Stimulated activated naive CD8-positive, alpha-beta T cell treated with anti-CD3 and anti-CD28 coated beads, Interleukin-15, amount 100 ng/mL, for 72 hours (primary cell): ENCODE data around the gene SLC41A1.
"Not testable (repeated sequence)": the region's sequence is repeated elsewhere in the genome, so short reads cannot be mapped to it uniquely, and the experiment has no call there.

ENCODE experiments used
- ATAC-seq: fragments of 150-1000 bp; cut with Tn5 transposase; 2 replicates; pipeline ENCODE4 v1.10.0; 2021; ENCODE audit warnings: mild to moderate bottlenecking, moderate library complexity
- DNase-seq, 2 donors: peaks; one replicate each; pipeline ENCODE4 v3.0.0; 2021 to 2022
- H3K27ac Mint-ChIP-seq, 2 donors: one replicate each; pipeline ENCODE4 v1.8.0; 2022; ENCODE audit warnings: mild to moderate bottlenecking in 2 of 2, mixed read lengths in 2 of 2, moderate library complexity in 2 of 2
- H3K27me3 Mint-ChIP-seq: one replicate; pipeline ENCODE4 v1.8.0; 2022; ENCODE audit warnings: mixed read lengths
- H3K4me1 Mint-ChIP-seq: one replicate; pipeline ENCODE4 v1.8.0; 2022; ENCODE audit warnings: mild to moderate bottlenecking, mixed read lengths
- H3K4me3 Mint-ChIP-seq, 2 donors: one replicate each; pipeline ENCODE4 v1.8.0; 2022; ENCODE audit warnings: mild to moderate bottlenecking in 2 of 2, mixed read lengths in 2 of 2, moderate library complexity in 1 of 2
- H3K9me3 Mint-ChIP-seq, 2 donors: one replicate each; pipeline ENCODE4 v1.8.0; 2022; ENCODE audit warnings: mixed read lengths in 2 of 2

The SLC41A1 gene

DNA sequence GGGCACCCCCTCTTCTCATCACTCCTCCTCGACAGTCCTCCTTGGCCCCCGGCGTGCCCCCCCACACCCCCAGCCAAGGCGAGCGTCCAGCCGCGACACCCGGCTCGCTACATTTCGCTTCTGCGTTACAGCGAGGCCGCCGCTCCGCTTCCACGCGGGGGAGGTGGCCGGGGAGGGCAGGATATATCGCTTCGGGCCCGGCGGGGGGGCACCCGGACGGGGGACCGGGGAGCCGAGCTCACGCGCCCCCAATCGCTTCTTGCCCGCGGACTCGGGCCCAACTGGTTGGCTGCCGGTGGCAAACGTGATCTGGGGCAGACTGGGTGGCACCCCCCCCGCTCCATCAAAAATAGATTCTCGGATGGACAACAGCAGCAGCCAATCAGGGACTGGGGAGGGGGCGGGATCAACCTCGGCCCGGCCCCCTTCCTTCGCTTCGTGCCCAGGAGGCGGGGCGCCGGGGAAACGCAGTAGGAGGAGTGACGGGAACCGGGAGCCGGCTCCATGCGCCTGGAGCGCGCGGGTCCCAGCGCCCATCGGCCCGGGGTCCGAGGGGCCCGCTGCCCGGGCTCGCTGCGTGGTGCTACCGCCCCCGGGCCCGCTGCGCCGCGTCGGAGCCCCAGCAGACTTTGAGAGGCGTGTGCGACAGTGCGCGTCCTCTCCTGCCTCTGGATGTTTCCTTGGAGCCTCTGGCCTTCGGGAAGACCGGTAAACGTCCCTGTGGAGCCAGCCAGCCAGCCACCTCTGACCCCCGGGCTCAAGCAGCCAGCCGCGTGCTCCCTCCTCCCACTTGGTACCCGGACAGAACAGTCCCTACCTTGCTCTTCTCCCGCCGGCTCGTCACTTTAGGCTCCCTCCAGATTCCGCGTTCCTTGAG lies at the start of gene SLC41A1:
Gene SLC41A1, minus strand, starts transcription at position 321 of the 877 bp plus-strand sequence. CDS start 2,757 bp downstream, outside the sequence.
- peak; percentile 94 for ATAC-seq
- Mint-ChIP-seq H3K27me3 (no peaks in the 10 kb centered on the region), H3K4me3 (peak within 1 kb of the TSS; percentile 93 to 98), H3K9me3 (no peaks in the 10 kb centered on the region), H3K27ac (peak within 1 kb of the TSS; percentile 83 to 91), H3K4me1 (peaks cover 61% of the 10 kb centered on the region)
- DNase-seq = peak; percentile 83 to 89

- DNase-seq (no peak), ATAC-seq (no peak)
- Mint-ChIP-seq H3K9me3 (peaks cover 3 to 6% of the 10 kb centered on the region in 2 donors), H3K4me1 (peaks cover 5% of the 10 kb centered on the region), H3K27ac (no peak overlapping the region), H3K4me3 (no peak overlapping the region), H3K27me3 (no peaks in the 10 kb centered on the region)
Measured at GRCh38 chr1:205861540-205861939, 48.5 kb upstream of the SLC41A1 start.

GRCh38 chr1:205858141-205858961 lies 45.4 kb upstream of the SLC41A1 start:
- H3K4me3 Mint-ChIP-seq = peak overlapping the region in 1 of 2 donors; percentile 4

DNA sequence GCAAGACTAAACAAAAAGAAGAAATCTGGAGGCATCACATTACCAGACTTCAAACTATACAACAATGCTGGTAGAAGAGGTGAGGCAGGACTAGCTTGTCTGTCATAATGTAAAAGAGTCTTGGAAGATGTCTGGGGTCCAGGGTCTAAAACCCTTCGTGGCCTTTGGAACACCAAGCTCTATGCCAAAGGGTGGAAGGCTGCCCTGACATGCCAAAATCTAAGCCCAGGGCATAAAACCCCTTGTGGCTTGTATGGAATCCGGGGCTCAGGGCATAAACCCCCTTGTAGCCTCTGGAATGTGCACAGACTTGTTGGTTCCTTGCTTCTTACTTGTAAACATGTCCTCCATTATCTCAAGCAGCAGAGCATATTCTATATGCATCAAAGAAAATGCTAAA lies 44.5 kb upstream of the SLC41A1 start:
- ATAC-seq, H3K27me3 Mint-ChIP-seq, DNase-seq, H3K4me1 Mint-ChIP-seq, H3K27ac Mint-ChIP-seq, H3K4me3 Mint-ChIP-seq: not testable (repeated sequence)
- peaks cover 12 to 18% of the 10 kb centered on the region in 2 donors for H3K9me3 Mint-ChIP-seq

More at GRCh38 chr1:205858141-205858961, 45.4 kb upstream of the SLC41A1 start:
- Mint-ChIP-seq H3K4me1 (peaks cover 5% of the 10 kb centered on the region), H3K9me3 (peaks cover 12 to 18% of the 10 kb centered on the region in 2 donors), H3K27ac (no peak overlapping the region), H3K27me3 (no peaks in the 10 kb centered on the region)
- DNase-seq (no peak), ATAC-seq (no peak)

GRCh38 chr1:205856433-205856832 lies 43.4 kb upstream of the SLC41A1 start:
- peaks cover 12 to 18% of the 10 kb centered on the region in 2 donors for H3K9me3 Mint-ChIP-seq
- DNase-seq = no peak
- no peak overlapping the region for H3K4me3 Mint-ChIP-seq
- no peak for ATAC-seq
- H3K4me1 Mint-ChIP-seq = peaks cover 5% of the 10 kb centered on the region
- H3K27me3 Mint-ChIP-seq = no peaks in the 10 kb centered on the region
- no peak overlapping the region for H3K27ac Mint-ChIP-seq

- Mint-ChIP-seq H3K4me3 (no peak overlapping the region), H3K4me1 (peaks cover 25% of the 10 kb centered on the region), H3K9me3 (peaks cover 11 to 18% of the 10 kb centered on the region in 2 donors), H3K27ac (no peak overlapping the region), H3K27me3 (no peaks in the 10 kb centered on the region)
- DNase-seq (no peak), ATAC-seq (no peak)
Measured at GRCh38 chr1:205852969-205853368, 40.0 kb upstream of the SLC41A1 start.

DNA sequence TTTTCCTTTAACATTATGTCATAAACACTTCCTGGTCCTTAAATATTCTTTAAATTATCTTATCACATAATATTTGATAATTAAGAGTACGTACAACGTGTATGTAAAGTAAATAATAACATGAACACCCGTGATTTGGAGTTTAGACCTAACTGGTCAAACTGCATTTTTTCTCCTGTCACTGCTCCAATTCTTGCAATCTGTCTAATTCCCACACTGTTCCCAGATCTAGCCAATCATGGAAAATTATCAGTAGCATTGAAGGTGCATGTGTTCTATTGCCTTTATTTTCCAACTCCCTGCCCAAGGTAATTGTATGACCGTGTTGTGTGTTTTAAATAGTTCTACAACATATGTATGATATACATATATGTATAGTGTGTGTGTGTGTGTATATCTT lies 39.0 kb upstream of the SLC41A1 start:
- no peak overlapping the region for H3K4me3 Mint-ChIP-seq
- DNase-seq (no peak), ATAC-seq (no peak)
- H3K9me3 Mint-ChIP-seq = peaks cover 8 to 17% of the 10 kb centered on the region in 2 donors
- peaks cover 29% of the 10 kb centered on the region for H3K4me1 Mint-ChIP-seq
- no peaks in the 10 kb centered on the region for H3K27me3 Mint-ChIP-seq
- no peak overlapping the region for H3K27ac Mint-ChIP-seq

DNA sequence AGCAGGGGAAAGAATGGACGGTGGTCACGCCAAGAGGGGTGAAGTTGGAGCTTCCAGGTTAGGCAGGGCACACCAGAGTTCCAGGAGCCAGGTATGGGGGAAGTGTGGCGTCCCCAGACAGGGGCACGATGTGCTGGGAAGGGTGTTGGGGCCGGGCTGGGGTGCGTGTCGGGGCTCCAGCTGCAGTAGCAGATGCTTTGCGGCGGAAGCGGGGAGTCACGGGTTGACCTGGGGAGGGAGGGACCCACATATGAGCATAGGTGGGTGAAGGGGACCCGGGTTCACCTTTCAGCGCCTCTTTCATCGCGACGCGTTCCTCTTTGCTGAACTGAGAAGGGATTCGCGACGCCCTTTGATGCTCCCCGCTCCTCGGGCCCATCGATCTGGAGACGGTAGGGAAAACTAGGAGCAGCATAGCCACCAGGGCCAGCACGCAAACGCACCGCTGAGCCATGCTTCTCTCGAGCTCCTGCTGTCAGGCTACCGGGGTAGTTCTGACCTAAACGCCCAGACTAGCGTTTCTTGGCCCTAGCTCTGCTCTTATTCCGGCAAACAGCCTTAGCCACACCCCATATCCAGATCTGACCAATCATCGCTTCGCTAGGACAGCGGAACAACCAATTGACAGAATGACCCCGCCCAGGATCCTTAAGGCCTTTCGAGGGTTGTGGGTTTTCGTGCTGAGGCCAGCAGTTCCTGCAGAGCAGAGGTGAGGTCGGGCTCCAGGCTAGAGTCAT lies 36.8 kb upstream of the SLC41A1 start, which contains the start of gene PM20D1:
Gene PM20D1, minus strand, starts transcription at position 514 of the 737 bp plus-strand sequence. Its CDS starts 60 bp downstream, at position 454.
- peak within 1 kb of the TSS; percentile 93 for H3K4me3 Mint-ChIP-seq
- H3K9me3 Mint-ChIP-seq = no peaks in the 10 kb centered on the region
- H3K27me3 Mint-ChIP-seq = no peaks in the 10 kb centered on the region
- peak; percentile 99 for ATAC-seq
- DNase-seq = peak; percentile 72 to 90
- H3K4me1 Mint-ChIP-seq = peaks cover 29% of the 10 kb centered on the region
- H3K27ac Mint-ChIP-seq = peak within 1 kb of the TSS; percentile 54 to 94

DNA sequence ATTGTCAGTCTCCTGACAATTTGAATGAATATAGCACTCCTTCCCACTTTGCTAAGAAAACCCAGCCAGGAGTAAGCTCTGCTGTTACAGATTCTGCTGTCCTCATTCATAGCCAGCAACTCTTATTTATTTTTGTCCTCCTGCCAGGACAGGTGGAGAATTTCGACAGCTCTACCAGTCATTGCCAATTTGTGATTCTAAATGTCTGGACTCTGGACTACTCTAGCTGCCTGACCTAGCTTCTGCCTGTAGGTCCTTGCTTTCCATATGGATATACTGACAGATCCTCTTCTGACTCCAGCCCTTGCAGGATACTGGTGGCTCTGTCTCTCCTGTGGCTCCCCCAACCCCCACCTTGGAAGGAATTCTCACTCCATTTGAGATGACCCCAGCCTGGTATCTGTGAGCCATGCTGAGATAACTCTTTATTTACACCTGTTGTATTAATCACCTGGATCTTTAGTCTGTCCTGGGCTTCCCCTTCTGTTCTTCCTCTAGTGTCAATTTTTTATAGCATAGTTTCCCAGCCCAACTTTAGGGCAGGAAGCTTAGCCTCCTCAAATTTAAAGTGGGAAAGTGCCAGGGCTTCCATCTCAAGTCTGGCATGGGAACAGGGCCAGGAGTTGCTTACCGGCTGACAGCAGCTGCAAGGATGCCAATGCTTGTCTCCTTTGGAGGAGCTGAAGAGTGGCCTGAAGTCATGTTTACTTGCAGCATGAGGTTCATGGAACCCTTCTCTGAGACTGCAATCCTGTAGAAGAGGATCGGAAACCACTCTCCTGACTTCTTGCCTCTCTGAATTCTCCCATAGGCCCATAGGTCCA lies 30.2 kb upstream of the SLC41A1 start:
- H3K27ac Mint-ChIP-seq = no peak overlapping the region

DNA sequence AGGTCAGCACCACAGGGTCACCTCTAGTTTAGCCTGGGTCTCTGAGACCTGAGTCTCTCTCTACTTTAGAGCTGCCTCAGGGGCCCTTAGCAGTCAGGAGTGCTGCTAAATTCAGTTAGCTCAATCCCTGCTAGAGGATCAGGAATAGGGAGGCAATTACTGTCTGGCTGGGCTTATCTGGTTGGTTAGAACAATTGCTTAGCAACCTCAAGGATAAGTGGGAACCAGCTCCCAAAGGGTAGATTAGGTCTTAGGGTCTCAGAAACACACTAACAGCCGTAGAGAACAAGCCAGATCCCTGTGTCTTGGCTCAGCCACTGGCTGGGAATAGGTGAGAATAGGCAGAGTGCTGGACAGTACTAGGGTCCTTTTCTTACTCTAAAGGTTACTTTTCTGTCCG lies 29.2 kb upstream of the SLC41A1 start:
- Mint-ChIP-seq H3K27ac (no peak overlapping the region), H3K27me3 (no peaks in the 10 kb centered on the region), H3K4me1 (no peaks in the 10 kb centered on the region), H3K9me3 (no peaks in the 10 kb centered on the region), H3K4me3 (no peak overlapping the region)
- ATAC-seq (no peak), DNase-seq (no peak)

More for the DNA sequence above, 30.2 kb upstream of the SLC41A1 start:
- Mint-ChIP-seq H3K27me3 (no peaks in the 10 kb centered on the region), H3K4me3 (no peak overlapping the region), H3K4me1 (peaks cover 7% of the 10 kb centered on the region), H3K9me3 (no peaks in the 10 kb centered on the region)
- DNase-seq (no peak), ATAC-seq (no peak)

- no peak overlapping the region for H3K4me3 Mint-ChIP-seq
- no peaks in the 10 kb centered on the region for H3K27me3 Mint-ChIP-seq
- no peak overlapping the region for H3K27ac Mint-ChIP-seq
- H3K9me3 Mint-ChIP-seq = no peaks in the 10 kb centered on the region
- ATAC-seq (no peak), DNase-seq (no peak)
- H3K4me1 Mint-ChIP-seq = no peaks in the 10 kb centered on the region
Measured at GRCh38 chr1:205840146-205840923, 27.3 kb upstream of the SLC41A1 start.

DNA sequence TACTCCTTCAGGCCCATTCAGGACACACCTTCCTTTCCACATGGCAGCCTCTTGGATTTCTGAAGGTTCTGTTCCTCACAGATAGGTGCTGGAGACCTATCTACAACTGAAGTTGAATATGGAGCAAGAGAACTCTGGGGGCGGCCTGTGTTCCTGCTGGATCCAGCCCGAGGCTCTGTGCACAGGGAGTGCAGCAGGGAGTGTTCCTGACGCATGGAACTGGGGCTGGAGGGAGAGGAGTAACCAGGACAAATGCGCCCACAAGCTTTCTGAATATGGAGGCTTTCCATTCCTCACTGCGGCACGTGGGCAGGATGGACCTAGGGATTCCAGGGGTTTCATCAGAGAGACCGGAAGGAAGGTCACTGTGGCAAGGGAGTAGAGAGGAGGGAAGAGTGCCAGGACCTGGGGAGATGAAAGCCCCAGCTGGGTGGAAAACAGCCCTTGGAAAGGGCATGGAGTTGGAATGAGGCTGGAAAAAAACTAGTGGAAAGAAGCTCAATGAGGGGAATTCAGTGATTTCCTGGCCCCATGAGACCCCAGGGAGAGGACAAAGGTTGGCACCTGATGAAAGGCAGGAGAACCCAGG lies 24.5 kb upstream of the SLC41A1 start:
- Mint-ChIP-seq H3K27me3 (no peaks in the 10 kb centered on the region), H3K4me1 (no peaks in the 10 kb centered on the region)
- ATAC-seq = no peak

DNA sequence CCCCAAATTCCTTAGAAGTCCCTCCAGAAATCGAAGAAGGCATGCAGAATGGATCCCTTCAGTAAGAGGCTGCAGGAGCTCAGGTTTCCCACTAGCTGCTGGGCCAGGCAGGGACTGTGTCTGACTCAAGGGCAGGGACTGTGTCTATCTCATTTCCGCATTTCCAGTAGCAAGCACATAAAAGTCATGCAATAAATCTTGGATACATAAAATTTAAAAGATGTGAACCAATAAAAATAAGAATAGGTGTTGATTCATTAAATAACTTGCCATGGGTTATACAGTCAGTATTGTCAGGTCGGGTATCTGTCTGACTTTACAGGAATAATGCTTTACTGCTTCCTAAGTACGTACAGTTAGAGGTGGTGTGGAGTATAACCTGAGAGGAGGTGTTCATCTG lies 21.8 kb upstream of the SLC41A1 start:
- Mint-ChIP-seq H3K4me3 (no peak overlapping the region), H3K27ac (no peak overlapping the region), H3K27me3 (no peaks in the 10 kb centered on the region), H3K9me3 (no peaks in the 10 kb centered on the region), H3K4me1 (no peaks in the 10 kb centered on the region)
- ATAC-seq (no peak), DNase-seq (no peak)

More for the DNA sequence above, 24.5 kb upstream of the SLC41A1 start:
- Mint-ChIP-seq H3K4me3 (no peak overlapping the region), H3K9me3 (no peaks in the 10 kb centered on the region), H3K27ac (peak overlapping the region in 1 of 2 donors; percentile 57)
- no peak for DNase-seq
